Thymus (tissue), 11 donors: ENCODE measurements around the gene MECR. TPM values are rescaled to one million over a fixed set of nuclear protein-coding genes. Genes with fewer than 3 reads are reported as not detected.
A peak's percentile ranks its signal among the peaks of the same experiment; 100 is the strongest.
"Not testable (repeated sequence)": the region's sequence is repeated elsewhere in the genome, so short reads cannot be mapped to it uniquely, and the experiment has no call there.

ENCODE experiments used
- DNase-seq, 9 donors: peaks; one replicate each; pipeline ENCODE4 v3.0.0-alpha.2; 2013; ENCODE audit warnings: low spot score in 9 of 9, low read depth in 6 of 9, missing footprints in 1 of 9
- H3K27ac ChIP-seq, 2 donors: one replicate each; pipeline ENCODE4 v1.5.1; 2013; ENCODE audit warnings: control low read depth in 1 of 2, low read depth in 1 of 2, low read length in 1 of 2, mild to moderate bottlenecking in 1 of 2, moderate library complexity in 1 of 2
- H3K27me3 ChIP-seq, 2 donors: one replicate each; pipeline ENCODE4 v1.5.1; 2013; ENCODE audit warnings: low read length in 1 of 2; ENCODE audit not compliant: control insufficient read depth in 2 of 2, insufficient read depth in 1 of 2
- H3K36me3 ChIP-seq, 2 donors: one replicate each; pipeline ENCODE4 v1.5.1; 2013; ENCODE audit warnings: low read length in 1 of 2, mild to moderate bottlenecking in 1 of 2, moderate library complexity in 1 of 2; ENCODE audit not compliant: control insufficient read depth in 2 of 2, insufficient read depth in 2 of 2
- H3K4me1 ChIP-seq, 2 donors: one replicate each; pipeline ENCODE4 v1.5.1; 2013; ENCODE audit warnings: low read length in 2 of 2; ENCODE audit not compliant: control insufficient read depth in 2 of 2, insufficient read depth in 2 of 2
- H3K4me3 ChIP-seq, 2 donors: one replicate each; pipeline ENCODE4 v1.5.1; 2013; ENCODE audit warnings: low read length in 2 of 2, control low read depth in 1 of 2, mild to moderate bottlenecking in 1 of 2
- H3K9me3 ChIP-seq, 2 donors: one replicate each; pipeline ENCODE4 v1.5.1; 2013; ENCODE audit warnings: low read length in 1 of 2, mild to moderate bottlenecking in 1 of 2; ENCODE audit not compliant: control insufficient read depth in 2 of 2, insufficient read depth in 1 of 2
- WGBS: extraction: QIAGEN DNeasy Blood & Tissue Kit; methylation state at CpG from one replicate; pipeline ENCODE4 v1.1.7; 2013; 5-methylcytosine and 5-hydroxymethylcytosine counted together
- polyA plus RNA-seq: library from polyadenylated mRNA; stranded (reverse); fragments of 200-250 nt; gene quantifications from one replicate; pipeline ENCODE4 v1.2.3, GENCODE V29; 2013
- total RNA-seq: library from RNA; stranded (reverse); fragments of 120-200 nt; gene quantifications from one replicate; pipeline ENCODE4 v1.2.4, GENCODE V29; 2013
- donor health status: healthy.

MECR gene
- total and polyA plus RNA-seq, 2 donors = 14.3 to 16.5 TPM

DNA sequence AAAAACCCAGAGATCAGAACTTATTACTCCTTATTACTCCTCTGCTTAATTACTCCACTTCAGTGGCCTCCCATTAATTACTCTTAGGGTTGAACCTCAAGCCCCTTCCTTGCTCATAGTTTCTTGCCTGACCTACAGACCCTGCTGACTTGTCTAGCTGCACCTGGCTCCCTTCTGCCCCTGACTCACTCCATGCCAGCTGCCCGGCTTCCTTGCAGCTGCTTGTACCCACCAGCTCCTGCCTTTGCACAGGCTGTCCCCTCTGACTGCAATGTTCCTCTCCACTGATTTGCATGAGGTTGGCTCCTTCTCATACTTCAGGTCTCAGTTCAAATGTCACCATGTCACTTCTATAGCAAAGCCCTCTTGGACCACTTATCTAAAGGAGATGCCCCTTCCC lies 3.7 kb upstream of the MECR start:
- H3K4me1 ChIP-seq = peaks cover 13 to 36% of the 10 kb centered on the region in 2 donors
- peaks cover 38 to 49% of the 10 kb centered on the region in 2 donors for H3K27me3 ChIP-seq
- peaks cover 0 to 2% of the 10 kb centered on the region in 2 donors for H3K9me3 ChIP-seq
- DNase-seq = no peak
- H3K4me3 ChIP-seq = no peak overlapping the region
- 95% methylated on average over 1 of the region's 1 CpG for WGBS
- H3K36me3 ChIP-seq = no peaks in the 10 kb centered on the region
- no peak overlapping the region for H3K27ac ChIP-seq

DNA sequence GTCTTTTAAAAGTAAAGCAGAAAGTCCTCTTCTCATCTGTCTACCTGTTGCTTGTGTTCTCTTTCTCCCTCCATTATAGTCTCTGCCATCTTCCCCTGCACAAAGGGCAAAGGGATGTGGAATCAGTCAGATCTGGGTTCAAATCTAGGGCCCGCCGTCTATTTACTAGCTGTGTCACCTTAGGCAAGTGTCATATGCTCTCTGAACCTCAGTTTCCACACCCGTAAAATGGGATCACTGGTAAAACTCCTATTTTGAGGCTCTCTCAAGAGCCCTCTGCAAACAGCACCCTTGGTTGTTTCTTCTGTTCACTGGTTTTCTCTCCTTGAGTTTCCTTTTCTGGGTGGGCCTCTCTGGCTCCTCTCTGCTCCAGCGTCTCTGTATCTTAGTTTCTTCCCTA lies 3.0 kb upstream of the MECR start:
- 94% methylated on average over 4 of the region's 4 CpGs for WGBS
- no peak overlapping the region for H3K4me3 ChIP-seq
- peaks cover 12 to 30% of the 10 kb centered on the region in 2 donors for H3K4me1 ChIP-seq
- H3K27ac ChIP-seq = no peak overlapping the region
- DNase-seq = no peak
- H3K36me3 ChIP-seq = no peaks in the 10 kb centered on the region
- H3K27me3 ChIP-seq = peaks cover 33 to 42% of the 10 kb centered on the region in 2 donors
- peaks cover 0 to 2% of the 10 kb centered on the region in 2 donors for H3K9me3 ChIP-seq

DNA sequence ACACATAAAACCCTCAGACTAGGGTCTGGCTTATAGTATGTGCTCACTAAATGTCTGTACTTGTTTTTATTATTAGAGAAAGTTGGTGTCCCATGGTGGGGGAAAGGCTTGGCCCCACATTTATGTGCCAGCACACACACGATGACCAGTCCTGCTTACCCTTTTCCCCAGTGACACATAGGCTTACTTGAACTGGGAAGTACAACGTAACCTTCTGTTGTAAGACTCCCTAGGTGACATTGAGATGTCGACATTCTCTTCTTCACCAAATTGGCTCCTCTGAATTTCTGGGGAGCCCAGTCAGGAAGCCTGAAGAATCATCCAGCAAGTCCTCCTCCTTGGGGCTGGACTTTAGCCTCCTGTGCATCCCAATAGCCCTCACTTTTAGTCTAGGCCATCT lies 1.7 kb upstream of the MECR start:
- DNase-seq = no peak
- Histone ChIP-seq H3K4me3 (no peak overlapping the region), H3K27ac (no peak overlapping the region), H3K27me3 (peaks cover 20 to 30% of the 10 kb centered on the region in 2 donors), H3K36me3 (no peaks in the 10 kb centered on the region), H3K9me3 (no peaks in the 10 kb centered on the region), H3K4me1 (peaks cover 8 to 26% of the 10 kb centered on the region in 2 donors)
- 92% methylated on average over 3 of the region's 3 CpGs for WGBS

DNA sequence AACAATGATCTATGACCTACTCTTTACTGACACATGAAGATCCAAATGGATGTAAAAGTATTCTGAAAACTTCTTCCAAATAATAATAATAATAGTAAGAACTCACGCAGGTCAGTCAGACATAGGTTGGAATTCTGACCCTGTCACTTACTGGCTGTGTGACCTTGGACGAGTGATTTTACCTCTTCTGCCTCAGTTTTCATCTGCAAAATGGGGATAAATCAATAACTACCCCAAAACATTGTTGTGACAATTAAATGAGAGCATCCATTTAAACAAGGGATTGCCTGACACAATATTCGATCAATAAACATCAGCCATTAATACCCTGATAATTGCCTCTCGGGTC lies 556 bp downstream of the MECR start:
- DNase-seq = no peak
- peaks cover 4 to 14% of the 10 kb centered on the region in 2 donors for H3K4me1 ChIP-seq
- peak overlapping the region; percentile 60 to 61 for H3K4me3 ChIP-seq
- no peak overlapping the region for H3K27ac ChIP-seq
- peaks cover 8 to 13% of the 10 kb centered on the region in 2 donors for H3K27me3 ChIP-seq
- no peaks in the 10 kb centered on the region for H3K9me3 ChIP-seq
- WGBS = 19% methylated on average over 4 of the region's 4 CpGs
- H3K36me3 ChIP-seq = no peaks in the 10 kb centered on the region

DNA sequence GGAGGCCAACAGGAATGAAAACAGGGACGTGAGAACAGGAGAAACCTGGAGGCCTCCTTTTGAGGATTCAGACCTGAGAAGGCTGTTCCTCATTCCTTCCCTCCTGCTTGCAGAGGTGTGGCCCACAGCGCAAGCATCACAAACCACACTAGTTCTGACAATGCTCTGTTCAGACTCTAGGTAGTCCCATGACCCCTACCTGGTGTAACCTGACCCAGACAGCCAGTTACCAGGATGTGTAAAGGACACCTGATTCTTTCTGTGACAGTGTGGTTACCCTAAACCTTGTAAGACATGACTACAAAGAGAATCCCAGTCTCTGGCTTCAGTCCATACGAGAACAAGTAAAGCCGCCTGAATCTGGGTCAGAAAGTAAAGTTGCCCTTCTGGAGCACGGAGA lies 3.2 kb downstream of the MECR start:
- peaks cover 0 to 4% of the 10 kb centered on the region in 2 donors for H3K36me3 ChIP-seq
- 93% methylated on average over 5 of the region's 5 CpGs for WGBS
- H3K4me3 ChIP-seq = no peak overlapping the region
- H3K9me3 ChIP-seq = no peaks in the 10 kb centered on the region
- H3K27me3 ChIP-seq = peaks cover 0 to 2% of the 10 kb centered on the region in 2 donors
- DNase-seq = no peak
- H3K27ac ChIP-seq = no peak overlapping the region
- H3K4me1 ChIP-seq = peaks cover 4 to 14% of the 10 kb centered on the region in 2 donors

DNA sequence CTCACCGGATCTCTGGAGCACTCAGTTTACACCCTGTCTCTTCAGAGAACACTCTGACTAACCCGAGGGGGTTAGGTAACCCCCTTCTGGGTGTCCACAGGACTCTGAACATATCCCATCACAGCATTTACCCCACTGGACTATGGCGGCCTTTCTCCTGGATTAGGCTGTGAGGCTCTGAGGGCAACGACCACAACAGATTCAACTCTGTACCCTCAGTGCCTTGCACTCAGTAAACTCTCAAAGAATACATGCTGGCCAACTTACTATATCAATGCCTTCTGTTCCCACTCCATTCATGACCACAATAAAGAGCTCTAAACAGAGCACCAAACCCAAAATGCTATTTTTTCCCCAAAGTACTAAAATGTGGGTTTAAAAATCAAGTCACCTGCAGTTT lies 5.4 kb downstream of the MECR start:
- no peak overlapping the region for H3K4me3 ChIP-seq
- H3K9me3 ChIP-seq = no peaks in the 10 kb centered on the region
- DNase-seq = no peak
- peaks cover 0 to 4% of the 10 kb centered on the region in 2 donors for H3K36me3 ChIP-seq
- H3K27ac ChIP-seq = no peak overlapping the region
- peaks cover 2 to 9% of the 10 kb centered on the region in 2 donors for H3K4me1 ChIP-seq
- H3K27me3 ChIP-seq = no peaks in the 10 kb centered on the region
- 98% methylated on average over 4 of the region's 4 CpGs for WGBS

DNA sequence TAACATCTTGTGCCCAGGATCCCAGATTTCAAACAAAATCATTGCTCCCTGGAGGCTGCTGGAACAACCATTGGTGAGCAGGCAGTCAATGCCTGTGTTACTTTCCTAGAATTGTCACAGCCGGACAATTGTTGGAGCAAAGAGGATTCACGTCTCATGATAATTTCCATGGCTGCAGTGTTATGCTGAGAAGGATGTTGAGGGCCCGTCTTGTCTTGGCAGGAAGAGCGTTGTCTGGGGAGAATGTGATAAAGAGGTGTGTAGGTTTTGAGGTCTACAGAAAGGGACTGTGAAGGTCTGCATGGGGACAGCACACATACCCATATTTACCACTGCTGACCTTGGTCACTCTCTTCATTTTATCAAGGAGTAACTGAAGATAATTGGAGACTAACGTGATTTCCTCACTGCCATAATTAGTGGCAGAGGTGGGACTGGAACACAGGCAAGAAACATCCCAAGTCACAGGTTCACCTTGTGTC lies 6.3 kb downstream of the MECR start:
- peaks cover 0 to 4% of the 10 kb centered on the region in 2 donors for H3K36me3 ChIP-seq
- H3K4me3 ChIP-seq = no peak overlapping the region
- 97% methylated on average over 5 of the region's 5 CpGs for WGBS
- H3K9me3 ChIP-seq = no peaks in the 10 kb centered on the region
- no peak for DNase-seq
- no peaks in the 10 kb centered on the region for H3K27me3 ChIP-seq
- H3K4me1 ChIP-seq = no peaks in the 10 kb centered on the region
- H3K27ac ChIP-seq = no peak overlapping the region

DNA sequence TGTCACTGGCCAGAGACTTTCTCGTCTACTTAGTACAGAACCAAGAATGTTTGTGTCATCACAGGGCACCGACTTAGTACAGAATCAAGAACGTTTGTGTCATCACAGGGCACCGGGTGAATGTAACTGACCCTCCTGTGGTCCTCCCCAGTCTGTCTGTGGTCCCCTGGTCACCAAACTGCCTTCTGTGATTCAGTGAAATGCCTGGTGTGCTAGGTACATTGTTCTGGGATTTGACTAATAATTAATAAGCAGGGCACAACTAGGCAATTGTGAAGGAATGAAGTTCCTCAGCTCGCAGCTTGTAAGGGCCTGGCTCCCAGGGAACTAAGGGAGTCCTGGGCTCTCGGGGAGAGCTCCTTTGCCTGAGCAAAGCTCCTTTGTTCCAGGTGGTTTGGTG lies 7.2 kb downstream of the MECR start:
- peaks cover 0 to 4% of the 10 kb centered on the region in 2 donors for H3K36me3 ChIP-seq
- no peaks in the 10 kb centered on the region for H3K9me3 ChIP-seq
- 96% methylated on average over 6 of the region's 6 CpGs for WGBS
- DNase-seq = no peak
- no peak overlapping the region for H3K27ac ChIP-seq
- H3K4me1 ChIP-seq = no peaks in the 10 kb centered on the region
- H3K27me3 ChIP-seq = no peaks in the 10 kb centered on the region
- H3K4me3 ChIP-seq = no peak overlapping the region

DNA sequence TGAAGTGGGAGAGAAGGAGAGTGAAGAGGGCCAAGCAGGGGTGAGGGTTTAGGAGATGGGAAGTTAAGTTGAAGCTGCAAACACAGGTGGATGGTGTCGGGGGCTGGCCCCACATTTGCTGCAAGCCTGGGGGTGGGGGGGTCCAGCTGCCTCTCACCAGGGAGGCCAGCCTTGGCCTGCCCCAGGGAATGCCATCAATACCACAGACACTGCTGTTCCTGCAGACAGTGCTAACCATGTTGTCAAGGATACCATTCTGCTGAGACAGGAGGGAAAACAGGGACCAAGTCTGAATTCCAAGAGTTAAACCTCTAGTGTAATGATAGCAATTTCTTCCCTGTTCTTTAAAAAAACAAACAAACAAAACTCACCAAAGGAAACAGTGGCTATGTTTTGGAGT lies 8.0 kb downstream of the MECR start:
- no peak for DNase-seq
- Histone ChIP-seq H3K27me3 (no peaks in the 10 kb centered on the region), H3K4me3 (no peak overlapping the region), H3K4me1 (no peaks in the 10 kb centered on the region), H3K9me3 (no peaks in the 10 kb centered on the region), H3K27ac (no peak overlapping the region), H3K36me3 (peaks cover 0 to 4% of the 10 kb centered on the region in 2 donors)
- WGBS = 97% methylated on average over 1 of the region's 1 CpG

DNA sequence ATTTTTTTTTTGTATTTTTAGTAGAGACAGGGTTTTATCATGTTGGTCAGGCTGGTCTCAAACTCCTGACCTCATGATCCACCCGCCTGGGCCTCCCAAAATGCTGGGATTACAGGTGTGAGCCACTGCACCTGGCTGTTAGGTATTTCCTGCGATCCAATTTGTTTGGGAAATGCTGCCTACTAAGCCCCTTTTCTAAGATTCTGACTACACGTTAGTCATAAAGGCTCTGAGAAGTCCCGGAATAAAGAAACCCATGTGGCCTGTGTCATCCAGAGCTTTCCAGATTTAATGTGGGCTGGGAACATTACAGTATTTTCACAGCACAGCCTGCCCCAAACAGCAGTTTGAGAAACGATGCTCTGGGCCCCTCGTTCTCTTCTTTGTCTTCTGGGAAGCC lies 8.5 kb downstream of the MECR start:
- H3K36me3 ChIP-seq, H3K27ac ChIP-seq, H3K27me3 ChIP-seq, H3K9me3 ChIP-seq, DNase-seq, H3K4me3 ChIP-seq, H3K4me1 ChIP-seq: not testable (repeated sequence)
- 96% methylated on average over 6 of the region's 6 CpGs for WGBS
